Psoas muscle (tissue), 8 donors: Measurements from ENCODE around the gene HOXA9. TPM values are rescaled to one million over a fixed set of nuclear protein-coding genes. Genes with fewer than 3 reads are reported as not detected.

ENCODE experiments used
- ATAC-seq, 4 donors: fragments of 200-7000 bp; cut with Tn5 transposase; one replicate each; pipeline ENCODE4 v1.9.1; 2020; ENCODE audit warnings: moderate library complexity in 3 of 4, mild to moderate bottlenecking in 2 of 4
- DNase-seq, 2 donors: peaks; one replicate each; pipeline ENCODE4 v3.0.0-alpha.2; 2020
- H3K27ac ChIP-seq: fragments of 200-600 bp; one replicate; pipeline ENCODE4 v1.8.0; 2022
- H3K27me3 ChIP-seq, 3 donors: fragments of 200-600 bp in 1 of 3; one replicate each; pipeline versions ENCODE4 v1.6.1 to v1.8.0; 2013 to 2022; ENCODE audit warnings: low read length in 2 of 3, mild to moderate bottlenecking in 2 of 3, moderate library complexity in 1 of 3; ENCODE audit not compliant: insufficient read depth in 3 of 3
- H3K36me3 ChIP-seq, 2 donors: fragments of 200-600 bp in 1 of 2; one replicate each; pipeline versions ENCODE4 v1.6.1 to v1.8.0; 2013 to 2022; ENCODE audit warnings: low read depth in 1 of 2, mild to moderate bottlenecking in 1 of 2, moderate library complexity in 1 of 2; ENCODE audit not compliant: insufficient read depth in 1 of 2
- H3K4me1 ChIP-seq: fragments of 200-600 bp; one replicate; pipeline ENCODE4 v1.8.0; 2022
- H3K4me3 ChIP-seq: fragments of 200-600 bp; one replicate; pipeline ENCODE4 v1.8.0; 2022; ENCODE audit warnings: mild to moderate bottlenecking
- H3K9me3 ChIP-seq: fragments of 200-600 bp; one replicate; pipeline ENCODE4 v1.8.0; 2022
- CTCF ChIP-seq: fragments of 200-600 bp; IDR thresholded peaks from one replicate; pipeline ENCODE4 v1.8.0; 2022; ENCODE audit warnings: antibody characterized with exemption
- WGBS, 3 donors: extraction: QIAGEN DNeasy Blood & Tissue Kit; methylation state at CpG; one replicate each; pipeline versions ENCODE4 v1.1.6 to v1.1.7; 2013; 5-methylcytosine and 5-hydroxymethylcytosine counted together
- intact Hi-C, 2 donors: fragments of 100-400 bp; cut with DNase I; formaldehyde crosslinking; loops; one replicate each; pipeline versions ENCODE4 v1.11.0 to v1.14.2; 2022
- polyA plus RNA-seq, 3 donors: library from polyadenylated mRNA; stranded (reverse); fragments of 200-250 nt; gene quantifications; one replicate each; pipeline ENCODE4 v1.2.3, GENCODE V29; 2013
- total RNA-seq, 4 donors: library from RNA; stranded (reverse); fragmentation: NEBNext Ultra II Directional in 2 of 4; extraction: Animal tissue kit (Norgen Biotek cat#: 25700) in 2 of 4; gene quantifications; one replicate each; pipeline versions ENCODE4 v1.2.1 to v1.2.4, GENCODE V29; 2021 to 2023
- donor health status: healthy with polysubstance abuse.
- donor health status: DM: no; HTN: no; CAD: no; lungs with moderate emphysema.
- donor health status: Bipolar disorder and iron deficiency.
- donor health status: healthy.
- donor health status: DM: yes; HTN: yes; CAD: no.
- donor health status: DM: no; HTN: no; CAD: no.
- donor health status: DM: no; HTN: no; CAD: no.
- donor health status: DM: yes; HTN: yes; CAD: no.

Gene HOXA9
- total and polyA plus RNA-seq, 7 donors = 0.81 to 55.9 (median 16.0) TPM; not detected in 1

GRCh38 chr7:27202018-27202861 is 36.9 kb upstream of the HOXA9 start:
- no peak overlapping the region for H3K27ac ChIP-seq
- WGBS, 3 donors = 38 to 49% (median 47%) methylated on average over 30 of the region's 30 CpGs
- ATAC-seq (no peak), DNase-seq (no peak)
- H3K4me3 ChIP-seq = no peak overlapping the region
- H3K4me1 ChIP-seq = peaks cover 16% of the 10 kb centered on the region
- no peaks in the 10 kb centered on the region for H3K9me3 ChIP-seq
- intact Hi-C loops = no loop called here
- no peak for TF ChIP-seq CTCF
- H3K36me3 ChIP-seq = no peaks in the 10 kb centered on the region
- H3K27me3 ChIP-seq = peaks cover 0 to 97% (median 62%) of the 10 kb centered on the region in 3 donors

- peaks cover 16% of the 10 kb centered on the region for H3K4me1 ChIP-seq
- no peaks in the 10 kb centered on the region for H3K36me3 ChIP-seq
- WGBS, 3 donors = 44 to 67% (median 64%) methylated on average over 4 of the region's 4 CpGs
- ATAC-seq (no peak), DNase-seq (no peak)
- TF ChIP-seq CTCF = no peak
- H3K9me3 ChIP-seq = no peaks in the 10 kb centered on the region
- H3K4me3 ChIP-seq = no peak overlapping the region
- intact Hi-C loops = no loop called here
- H3K27me3 ChIP-seq = peaks cover 0 to 97% (median 62%) of the 10 kb centered on the region in 3 donors
- H3K27ac ChIP-seq = no peak overlapping the region
These were observed 36.3 kb upstream of the HOXA9 start for GRCh38 chr7:27201580-27202017.

- intact Hi-C loops = no loop called here
- TF ChIP-seq CTCF = no peak
- Histone ChIP-seq H3K27ac (no peak overlapping the region), H3K4me3 (peak overlapping the region; percentile 56), H3K27me3 (peaks cover 0 to 95% (median 60%) of the 10 kb centered on the region in 3 donors), H3K36me3 (no peaks in the 10 kb centered on the region), H3K9me3 (no peaks in the 10 kb centered on the region), H3K4me1 (peaks cover 16% of the 10 kb centered on the region)
- WGBS, 3 donors = 25 to 31% (median 30%) methylated on average over 14 of the region's 14 CpGs
- DNase-seq = no peak
- ATAC-seq = peak in 1 of 4 donors; percentile 6
These were observed 35.6 kb upstream of the HOXA9 start for GRCh38 chr7:27200761-27201579.

- WGBS, 3 donors = 1 to 3% (median 1%) methylated on average over 37 to 99 of the region's 99 CpGs
- Histone ChIP-seq H3K4me3 (peak within 1 kb of the TSS; percentile 56), H3K27me3 (peaks cover 0 to 95% (median 52%) of the 10 kb centered on the region in 3 donors), H3K27ac (no peak within 1 kb of the TSS), H3K9me3 (no peaks in the 10 kb centered on the region), H3K4me1 (peaks cover 11% of the 10 kb centered on the region), H3K36me3 (no peaks in the 10 kb centered on the region)
- DNase-seq = no peak
- ATAC-seq = peak in 3 of 4 donors; percentile 59 to 80 (median 63)
- intact Hi-C loops = loop anchor here (5.0 to 10.0 kb wide), 7 partner anchors 377 to 895 kb away; no protein-coding TSS in a partner anchor
- TF ChIP-seq CTCF = no peak
These were observed 34.8 kb upstream of the HOXA9 start, which contains the start of gene HOXA13 for GRCh38 chr7:27199849-27200760. HOXA13 (minus strand) TSS chr7:27200091; CDS start chr7:27200077, 14 bp downstream.
